ENCODE measurements around the gene COX20. TPM values are rescaled to one million over a fixed set of nuclear protein-coding genes. Genes with fewer than 3 reads are reported as not detected.

The COX20 gene
- total RNA-seq, 1 experiment from 2014 or later: 55.0 TPM

DNA sequence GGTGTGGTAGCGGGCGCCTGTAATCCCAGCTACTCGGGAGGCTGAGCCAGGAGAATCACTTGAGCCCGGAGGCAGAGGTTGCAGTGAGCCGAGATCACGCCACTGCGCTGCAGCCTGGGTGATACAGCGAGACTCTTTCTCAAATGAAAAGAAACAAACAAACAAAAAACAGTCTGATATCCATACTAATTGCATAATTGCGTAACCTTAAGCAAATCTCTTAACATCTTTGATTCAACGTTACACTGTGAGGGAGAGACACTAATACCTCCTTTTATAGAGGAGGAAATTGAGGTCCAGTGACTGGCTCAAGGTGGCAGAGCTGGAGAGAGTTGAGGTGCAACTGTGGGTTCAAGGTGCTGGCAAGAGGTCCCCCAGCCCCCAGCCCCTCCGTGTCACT lies 12.6 kb upstream of the COX20 start:
- CTCF ChIA-PET: no interaction called here
- H3K27ac ChIP-seq (ENCODE audit: low read length): no peak overlapping the region
- POLR2A ChIA-PET: no interaction called here
- no peak overlapping the region for H3K4me3 ChIP-seq (ENCODE audit: low read depth in 2 of 2, low read length in 2 of 2)
- no peaks in the 10 kb centered on the region for H3K4me1 ChIP-seq (ENCODE audit: control insufficient read depth, insufficient read depth, low read length)
- intact Hi-C loops (cut with micrococcal nuclease; ENCODE audit: unreplicated experiment): no loop called here
- H3K9me3 ChIP-seq (ENCODE audit: control insufficient read depth, insufficient read depth, low read depth, low read length): no peaks in the 10 kb centered on the region
- DNase-seq (ENCODE audit: low read depth, low spot score): no peak
- no peak for ATAC-seq
- H3K36me3 ChIP-seq (ENCODE audit: control insufficient read depth, insufficient read depth, low read length): no peaks in the 10 kb centered on the region
- in situ Hi-C loops (cut with HindIII; ENCODE audit: low pct_unique_long_range_greater_than_20kb, low sequenced_read_pairs): no loop called here
- TF ChIP-seq POLR2AphosphoS5 (IDR thresholded peaks at IDR 0.05; ENCODE audit: low read depth, low read length) (no peak), TCF7L2 (IDR thresholded peaks at IDR 0.05; ENCODE audit: low read depth, low read length) (no peak)
- TF ChIP-seq, protein P1, sequence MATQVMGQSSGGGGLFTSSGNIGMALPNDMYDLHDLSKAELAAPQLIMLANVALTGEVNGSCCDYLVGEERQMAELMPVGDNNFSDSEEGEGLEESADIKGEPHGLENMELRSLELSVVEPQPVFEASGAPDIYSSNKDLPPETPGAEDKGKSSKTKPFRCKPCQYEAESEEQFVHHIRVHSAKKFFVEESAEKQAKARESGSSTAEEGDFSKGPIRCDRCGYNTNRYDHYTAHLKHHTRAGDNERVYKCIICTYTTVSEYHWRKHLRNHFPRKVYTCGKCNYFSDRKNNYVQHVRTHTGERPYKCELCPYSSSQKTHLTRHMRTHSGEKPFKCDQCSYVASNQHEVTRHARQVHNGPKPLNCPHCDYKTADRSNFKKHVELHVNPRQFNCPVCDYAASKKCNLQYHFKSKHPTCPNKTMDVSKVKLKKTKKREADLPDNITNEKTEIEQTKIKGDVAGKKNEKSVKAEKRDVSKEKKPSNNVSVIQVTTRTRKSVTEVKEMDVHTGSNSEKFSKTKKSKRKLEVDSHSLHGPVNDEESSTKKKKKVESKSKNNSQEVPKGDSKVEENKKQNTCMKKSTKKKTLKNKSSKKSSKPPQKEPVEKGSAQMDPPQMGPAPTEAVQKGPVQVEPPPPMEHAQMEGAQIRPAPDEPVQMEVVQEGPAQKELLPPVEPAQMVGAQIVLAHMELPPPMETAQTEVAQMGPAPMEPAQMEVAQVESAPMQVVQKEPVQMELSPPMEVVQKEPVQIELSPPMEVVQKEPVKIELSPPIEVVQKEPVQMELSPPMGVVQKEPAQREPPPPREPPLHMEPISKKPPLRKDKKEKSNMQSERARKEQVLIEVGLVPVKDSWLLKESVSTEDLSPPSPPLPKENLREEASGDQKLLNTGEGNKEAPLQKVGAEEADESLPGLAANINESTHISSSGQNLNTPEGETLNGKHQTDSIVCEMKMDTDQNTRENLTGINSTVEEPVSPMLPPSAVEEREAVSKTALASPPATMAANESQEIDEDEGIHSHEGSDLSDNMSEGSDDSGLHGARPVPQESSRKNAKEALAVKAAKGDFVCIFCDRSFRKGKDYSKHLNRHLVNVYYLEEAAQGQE (IDR thresholded peaks at IDR 0.05; ENCODE audit: insufficient read depth in 1 of 2, low read depth in 2 of 2, low read length in 1 of 2): no peak
- H3K27me3 ChIP-seq (ENCODE audit: control insufficient read depth, insufficient read depth, low read length): no peaks in the 10 kb centered on the region
- BruUV-seq (replicated peaks): no TSS peak

DNA sequence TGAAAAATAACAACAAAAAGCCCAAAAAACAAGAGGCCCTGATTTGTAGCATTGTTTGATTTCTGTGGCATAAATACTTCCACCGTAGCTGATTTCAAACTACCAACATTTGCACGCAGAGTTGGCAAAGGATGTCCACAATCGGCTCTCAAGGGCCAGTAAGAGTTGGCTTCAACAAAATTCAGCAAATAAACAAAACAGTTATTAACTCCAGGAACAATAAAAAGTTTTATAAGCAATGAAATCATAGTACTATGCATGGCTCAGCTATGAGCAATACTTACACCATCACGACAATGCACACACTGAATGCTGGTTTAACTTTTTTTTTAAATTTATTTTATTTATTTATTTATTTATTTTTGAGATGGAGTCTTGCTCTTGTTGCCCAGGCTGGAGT lies 8.7 kb upstream of the COX20 start:
- H3K27me3 ChIP-seq (ENCODE audit: control insufficient read depth, insufficient read depth, low read length): no peaks in the 10 kb centered on the region
- in situ Hi-C loops (cut with HindIII; ENCODE audit: low pct_unique_long_range_greater_than_20kb, low sequenced_read_pairs): no loop called here

More for the DNA sequence above, 8.7 kb upstream of the COX20 start:
- CTCF ChIA-PET: interaction anchor here (0.6 kb wide), 1 partner anchor 216 kb away, joined by 6 read pairs; no protein-coding TSS in a partner anchor
- no peak for DNase-seq (ENCODE audit: low read depth, low spot score)
- H3K27ac ChIP-seq (ENCODE audit: low read length): no peak overlapping the region
- intact Hi-C loops (cut with micrococcal nuclease; ENCODE audit: unreplicated experiment): no loop called here
- peak; percentile 74 for ATAC-seq
- POLR2A ChIA-PET: no interaction called here
- H3K36me3 ChIP-seq (ENCODE audit: control insufficient read depth, insufficient read depth, low read length): no peaks in the 10 kb centered on the region
- H3K9me3 ChIP-seq (ENCODE audit: control insufficient read depth, insufficient read depth, low read depth, low read length): no peaks in the 10 kb centered on the region
- TF ChIP-seq TCF7L2 (IDR thresholded peaks at IDR 0.05; ENCODE audit: low read depth, low read length) (no peak), SIN3A (IDR thresholded peaks at IDR 0.05; ENCODE audit: borderline replicate concordance, insufficient read depth, low read depth, low read length) (no peak), POLR2AphosphoS5 (IDR thresholded peaks at IDR 0.05; ENCODE audit: low read depth, low read length) (no peak)
- TF ChIP-seq, protein P2, sequence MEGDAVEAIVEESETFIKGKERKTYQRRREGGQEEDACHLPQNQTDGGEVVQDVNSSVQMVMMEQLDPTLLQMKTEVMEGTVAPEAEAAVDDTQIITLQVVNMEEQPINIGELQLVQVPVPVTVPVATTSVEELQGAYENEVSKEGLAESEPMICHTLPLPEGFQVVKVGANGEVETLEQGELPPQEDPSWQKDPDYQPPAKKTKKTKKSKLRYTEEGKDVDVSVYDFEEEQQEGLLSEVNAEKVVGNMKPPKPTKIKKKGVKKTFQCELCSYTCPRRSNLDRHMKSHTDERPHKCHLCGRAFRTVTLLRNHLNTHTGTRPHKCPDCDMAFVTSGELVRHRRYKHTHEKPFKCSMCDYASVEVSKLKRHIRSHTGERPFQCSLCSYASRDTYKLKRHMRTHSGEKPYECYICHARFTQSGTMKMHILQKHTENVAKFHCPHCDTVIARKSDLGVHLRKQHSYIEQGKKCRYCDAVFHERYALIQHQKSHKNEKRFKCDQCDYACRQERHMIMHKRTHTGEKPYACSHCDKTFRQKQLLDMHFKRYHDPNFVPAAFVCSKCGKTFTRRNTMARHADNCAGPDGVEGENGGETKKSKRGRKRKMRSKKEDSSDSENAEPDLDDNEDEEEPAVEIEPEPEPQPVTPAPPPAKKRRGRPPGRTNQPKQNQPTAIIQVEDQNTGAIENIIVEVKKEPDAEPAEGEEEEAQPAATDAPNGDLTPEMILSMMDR (IDR thresholded peaks at IDR 0.05): no peak
- TF ChIP-seq, protein P1 (IDR thresholded peaks at IDR 0.05; ENCODE audit: insufficient read depth in 1 of 2, low read depth in 2 of 2, low read length in 1 of 2): no peak
- H3K4me1 ChIP-seq (ENCODE audit: control insufficient read depth, insufficient read depth, low read length): no peaks in the 10 kb centered on the region
- BruUV-seq (replicated peaks): no TSS peak
- no peak overlapping the region for H3K4me3 ChIP-seq (ENCODE audit: low read depth in 2 of 2, low read length in 2 of 2)

Measured in Panc1 (cell line).